RPMI8226 (cell line): ENCODE measurements around the gene AMIGO1.

Source experiments
- DNase-seq: peaks from one replicate; pipeline ENCODE4 v3.0.0-alpha.2; 2015

The AMIGO1 gene

DNA sequence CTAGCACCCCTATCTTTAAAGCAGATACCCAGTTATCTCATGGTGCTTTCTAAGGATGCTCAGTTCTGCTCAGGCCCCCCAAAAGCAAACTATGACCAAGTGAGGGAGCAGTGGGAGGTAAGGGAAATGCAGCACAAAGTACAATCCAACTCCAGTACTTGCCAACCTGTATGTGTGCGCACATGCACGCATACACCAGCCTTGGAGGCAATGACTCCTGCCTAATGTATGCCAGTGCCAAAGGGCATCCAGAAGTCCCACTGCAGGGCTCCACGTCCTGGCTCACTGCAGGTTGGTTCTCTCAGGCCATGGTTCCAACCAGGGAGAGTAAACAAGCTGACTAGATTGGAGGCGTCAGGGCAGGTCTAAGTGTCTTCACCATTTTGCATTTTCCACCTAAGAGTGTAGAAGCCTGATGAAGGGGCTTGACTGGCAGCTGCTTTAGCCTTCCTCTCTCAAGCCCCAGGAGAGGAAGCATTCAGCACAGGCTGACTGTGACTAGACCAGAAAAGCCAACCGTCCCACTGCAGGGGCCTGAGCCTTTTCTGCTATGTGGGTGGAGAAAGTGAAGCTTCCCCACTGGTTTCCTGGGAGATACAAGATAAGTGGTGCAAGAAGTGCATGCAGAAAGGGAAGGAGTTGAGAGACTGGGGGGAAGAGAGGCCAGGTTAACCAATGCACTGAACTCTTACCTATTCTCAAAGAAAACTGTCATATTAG lies 7.7 kb downstream of the AMIGO1 start:
- DNase-seq, result no peak

GRCh38 chr1:109500941-109501381 lies 8.6 kb downstream of the AMIGO1 start:
- no peak for DNase-seq

GRCh38 chr1:109499661-109500536 lies 9.6 kb downstream of the AMIGO1 start:
- DNase-seq, result peak; percentile 46

GRCh38 chr1:109499081-109499480 lies 10.4 kb downstream of the AMIGO1 start:
- no peak for DNase-seq

DNA sequence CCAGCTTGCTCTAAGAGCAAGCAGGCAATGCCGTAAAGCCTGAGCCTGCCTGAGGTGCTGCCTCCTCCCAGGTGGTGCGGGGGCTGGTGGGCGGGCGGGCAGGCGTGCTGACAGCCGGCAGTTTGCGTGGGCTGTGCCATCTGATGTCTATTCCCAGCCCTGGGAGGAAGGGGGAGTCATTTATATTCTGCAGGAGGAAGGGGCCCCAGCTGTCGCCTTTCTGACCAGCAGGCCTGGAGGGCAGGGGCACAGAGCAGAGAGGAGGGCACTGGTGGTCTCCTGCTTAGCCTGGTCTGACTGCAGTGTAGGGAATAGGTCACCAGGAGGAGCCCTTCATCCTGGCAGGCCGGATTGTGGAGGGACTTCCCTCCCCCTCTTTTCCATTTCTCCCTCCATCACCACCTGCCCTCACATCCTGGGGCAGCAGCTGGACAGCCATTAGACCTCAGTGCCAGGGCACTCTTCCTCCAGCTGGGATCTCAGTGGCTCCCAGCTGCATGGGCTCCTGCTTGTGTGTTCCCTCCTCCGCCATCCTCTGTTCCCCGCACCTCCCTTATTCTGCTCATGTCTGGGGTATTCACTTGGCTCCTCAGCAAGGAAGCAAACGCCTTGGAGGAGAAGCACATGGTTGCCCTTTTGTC lies 11.2 kb downstream of the AMIGO1 start:
- no peak for DNase-seq

DNA sequence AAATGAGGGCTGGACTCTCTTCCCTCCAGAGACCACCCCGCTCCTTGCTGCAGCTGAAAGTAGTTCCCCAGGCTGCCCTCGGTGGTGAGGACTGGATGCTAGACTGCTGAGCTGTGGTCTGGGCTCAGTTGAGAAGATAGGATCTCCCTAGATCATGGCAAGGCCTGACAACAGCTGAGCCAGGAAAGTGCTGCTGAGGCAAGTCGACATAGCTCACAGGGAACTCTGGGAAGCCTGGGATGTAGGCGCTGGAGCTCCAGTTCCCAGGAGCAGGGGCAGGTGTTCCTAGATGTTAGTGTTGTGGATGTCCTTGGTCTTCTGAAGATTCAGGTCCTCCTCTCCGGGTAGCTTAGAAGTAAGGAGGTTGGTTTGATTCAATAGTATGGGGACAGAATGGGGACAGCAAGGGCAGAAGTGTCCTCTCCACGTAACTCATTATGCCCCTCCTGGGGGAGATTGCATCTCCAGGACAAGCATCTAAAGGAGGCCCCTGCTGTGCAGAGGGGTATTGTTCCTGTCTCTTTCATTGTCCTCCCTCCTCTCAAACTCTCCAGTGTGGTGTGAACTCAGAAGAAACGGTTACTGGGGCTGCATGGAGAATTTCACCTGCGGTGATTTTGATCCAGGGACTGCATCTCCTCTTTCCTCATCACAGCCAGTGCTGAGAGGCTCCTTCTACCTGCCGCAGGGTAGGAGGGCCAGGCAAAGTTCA lies 11.9 kb downstream of the AMIGO1 start:
- DNase-seq, result no peak

DNA sequence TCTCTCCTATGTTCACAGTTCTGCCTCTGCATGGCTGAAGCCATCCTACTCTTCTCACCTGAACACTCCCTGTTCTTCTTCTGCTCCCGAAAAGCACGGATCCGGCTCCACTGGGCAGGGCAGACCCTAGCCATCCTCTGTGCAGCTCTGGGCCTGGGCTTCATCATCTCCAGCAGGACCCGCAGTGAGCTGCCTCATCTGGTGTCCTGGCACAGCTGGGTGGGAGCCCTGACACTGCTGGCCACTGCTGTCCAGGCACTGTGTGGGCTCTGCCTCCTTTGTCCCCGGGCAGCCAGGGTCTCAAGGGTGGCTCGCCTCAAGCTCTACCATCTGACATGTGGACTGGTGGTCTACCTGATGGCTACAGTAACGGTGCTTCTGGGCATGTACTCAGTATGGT lies 13.8 kb downstream of the AMIGO1 start:
- DNase-seq, result no peak

DNA sequence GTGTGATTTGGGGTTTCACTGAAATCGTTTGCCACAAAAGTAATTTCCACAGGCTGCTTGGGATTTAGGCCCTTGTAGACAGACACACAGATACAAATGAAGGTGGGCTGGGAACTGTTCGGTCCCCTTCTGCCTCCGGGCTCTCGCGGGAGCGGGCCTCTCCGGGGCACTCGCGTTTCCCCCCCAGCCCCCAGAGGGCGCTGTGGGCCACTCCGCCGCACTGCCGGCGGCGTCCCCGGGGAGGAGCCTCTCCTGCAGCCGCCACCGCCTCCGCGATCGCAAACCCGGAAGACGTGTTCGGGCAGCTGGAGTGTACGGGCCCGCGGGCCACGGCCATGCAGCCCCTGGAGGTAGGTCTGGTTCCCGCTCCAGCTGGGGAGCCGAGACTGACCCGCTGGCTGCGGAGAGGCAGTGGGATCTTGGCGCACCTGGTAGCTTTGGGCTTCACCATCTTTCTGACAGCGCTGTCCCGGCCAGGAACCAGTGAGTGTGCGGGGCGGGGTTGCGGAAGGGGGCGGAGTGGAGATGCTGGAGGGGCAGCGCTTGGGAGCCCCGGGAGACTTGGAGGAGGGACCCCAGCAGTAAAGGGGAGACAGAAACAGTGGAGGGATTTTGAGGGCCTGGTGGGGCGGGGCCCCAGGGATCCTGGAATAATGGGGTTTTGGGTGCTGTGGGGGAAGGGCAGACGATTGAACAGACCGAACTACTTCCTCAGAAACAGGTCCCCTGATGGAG lies 15.6 kb downstream of the AMIGO1 start, which contains the start of gene CYB561D1:
TSS of gene CYB561D1 (plus strand) at position 290 of the 735 bp plus-strand sequence. CDS start at position 336, 46 bp downstream.
- peak; percentile 86 for DNase-seq

GRCh38 chr1:109493227-109493626 lies 16.3 kb downstream of the AMIGO1 start:
- DNase-seq, result no peak

GRCh38 chr1:109492779-109493178 lies 16.7 kb downstream of the AMIGO1 start:
- DNase-seq, result no peak

GRCh38 chr1:109491372-109491771 lies 18.2 kb downstream of the AMIGO1 start:
- no peak for DNase-seq

GRCh38 chr1:109490934-109491302 lies 18.6 kb downstream of the AMIGO1 start:
- no peak for DNase-seq

GRCh38 chr1:109490029-109490933 lies 19.2 kb downstream of the AMIGO1 start:
- DNase-seq, result peak; percentile 41

GRCh38 chr1:109488696-109489095 lies 20.8 kb downstream of the AMIGO1 start:
- DNase-seq, result no peak

GRCh38 chr1:109488201-109488600 lies 21.3 kb downstream of the AMIGO1 start:
- no peak for DNase-seq

DNA sequence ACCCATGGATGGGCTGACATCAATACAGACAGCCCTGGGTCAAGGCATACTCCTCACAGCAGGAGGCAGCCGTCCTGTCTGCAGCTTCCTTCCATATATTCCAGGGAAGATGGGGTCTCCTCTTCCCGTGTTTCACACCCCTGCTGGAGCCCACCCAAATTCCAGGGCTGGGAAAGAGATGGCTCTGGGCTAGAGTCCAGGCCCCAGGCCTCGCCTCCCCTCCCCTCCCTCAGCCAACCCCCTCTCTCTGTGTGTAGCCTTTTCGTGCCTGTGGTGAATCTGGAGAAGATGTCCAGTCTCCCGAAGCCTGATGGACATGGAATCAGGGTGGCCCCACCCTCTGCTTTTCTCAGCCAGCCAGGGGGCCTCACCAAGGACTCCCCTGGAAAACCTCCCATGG lies 22.3 kb downstream of the AMIGO1 start:
- DNase-seq, result no peak

DNA sequence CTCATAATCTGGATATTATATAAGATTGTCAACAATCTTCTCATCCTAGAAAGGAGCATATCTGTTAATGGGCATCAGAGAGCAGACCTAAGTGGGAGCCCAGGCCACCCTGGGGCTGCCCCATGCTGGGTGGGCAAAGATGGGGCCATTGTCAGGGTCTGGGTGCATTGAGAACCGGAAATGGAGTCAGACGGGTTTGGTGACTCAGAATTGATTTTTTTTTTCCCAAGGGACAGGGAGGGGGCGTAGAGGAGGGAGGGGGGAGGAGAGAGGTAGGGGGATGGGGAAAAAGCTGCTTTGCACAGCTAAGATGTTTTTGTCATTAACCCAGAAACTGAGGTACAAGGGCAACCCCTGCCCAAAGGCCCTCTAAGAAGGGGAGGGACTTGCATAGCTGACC lies 24.5 kb downstream of the AMIGO1 start:
- no peak for DNase-seq

DNA sequence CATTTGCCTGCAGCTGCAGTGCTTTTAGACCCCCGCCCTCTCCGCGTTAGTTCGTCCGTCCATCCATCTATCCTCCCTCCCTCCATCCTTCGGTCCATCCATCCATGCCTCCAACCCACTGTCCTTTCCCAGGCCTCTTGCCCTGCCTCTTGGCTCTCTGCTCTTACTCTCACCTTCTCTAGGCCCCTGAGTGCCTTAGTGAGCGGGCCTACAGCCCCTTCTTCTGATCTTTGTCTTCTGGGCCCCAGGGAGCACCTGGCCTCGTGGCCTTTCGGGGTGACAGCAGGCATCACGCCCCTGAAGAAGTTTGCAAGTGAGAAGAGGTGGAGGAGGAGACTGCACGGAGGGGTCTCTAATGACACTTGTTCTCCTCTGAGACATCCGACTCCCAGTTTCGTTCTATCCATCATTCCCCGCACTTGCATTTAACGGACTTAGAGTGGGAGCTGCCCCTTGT lies 25.0 kb downstream of the AMIGO1 start:
- DNase-seq, result peak; percentile 7

- DNase-seq, result peak; percentile 89
These were observed 25.6 kb downstream of the AMIGO1 start, which contains the start of gene ATXN7L2 for GRCh38 chr1:109483672-109484518. ATXN7L2 (plus strand) TSS chr1:109483905; CDS start chr1:109483954, 49 bp downstream.
